Gastrocnemius medialis (tissue), 4 donors: ENCODE results near the gene GKN2. TPM values are rescaled to one million over a fixed set of nuclear protein-coding genes. Genes with fewer than 3 reads are reported as not detected.

Source experiments
- ATAC-seq, 2 donors: fragments of 150-250 bp; one replicate each; pipeline ENCODE4 v1.9.1; 2016
- DNase-seq, 2 donors: peaks; one replicate each; pipeline ENCODE4 v3.0.0-alpha.2; 2019
- H3K27ac ChIP-seq, 4 donors: fragments of 200-600 bp; sonication (generic); 1 replicate in 1 of 4; 2 replicates in 3 of 4; pipeline ENCODE4 v1.5.1; 2016 to 2018; ENCODE audit warnings: mild to moderate bottlenecking in 2 of 4, moderate library complexity in 1 of 4
- H3K27me3 ChIP-seq, 3 donors: fragments of 200-600 bp; sonication (generic) in 2 of 3; 1 replicate in 1 of 3; 2 replicates in 2 of 3; pipeline versions ENCODE4 v1.5.1 to v1.6.0; 2016 to 2019; ENCODE audit warnings: mild to moderate bottlenecking in 1 of 3, moderate library complexity in 1 of 3
- H3K36me3 ChIP-seq, 2 donors: fragments of 200-600 bp; sonication (generic) in 1 of 2; one replicate each; pipeline ENCODE4 v1.5.1; 2017 to 2018
- H3K4me1 ChIP-seq, 2 donors: fragments of 200-600 bp; sonication (generic) in 1 of 2; one replicate each; pipeline ENCODE4 v1.5.1; 2016 to 2017; ENCODE audit warnings: mild to moderate bottlenecking in 2 of 2
- H3K4me3 ChIP-seq, 4 donors: fragments of 200-600 bp; sonication (generic) in 3 of 4; 1 replicate in 1 of 4; 2 replicates in 3 of 4; pipeline ENCODE4 v1.5.1; 2016 to 2019; ENCODE audit warnings: mild to moderate bottlenecking in 2 of 4
- H3K9me3 ChIP-seq, 3 donors: fragments of 200-600 bp; sonication (generic) in 2 of 3; 1 replicate in 1 of 3; 2 replicates in 2 of 3; pipeline ENCODE4 v1.5.1; 2016 to 2019
- CTCF ChIP-seq, 5 experiments: fragments of 450-650 bp in 3 of 5; fragments of 200-600 bp in 2 of 5; sonication (generic) in 2 of 5; IDR thresholded peaks in 4 of 5; conservative IDR thresholded peaks in 1 of 5; 1 replicate in 4 of 5; 2 replicates in 1 of 5; pipeline ENCODE4 v1.5.1; 2016 to 2019; ENCODE audit warnings: antibody characterized with exemption in 5 of 5, mild to moderate bottlenecking in 3 of 5, moderate library complexity in 3 of 5
- POLR2A ChIP-seq, 2 donors: fragments of 450-650 bp; IDR thresholded peaks; one replicate each; pipeline ENCODE4 v1.6.1; 2017; ENCODE audit warnings: antibody characterized with exemption in 2 of 2, mild to moderate bottlenecking in 2 of 2, moderate library complexity in 2 of 2
- in situ Hi-C, 4 donors: fragments of 200-750 bp; cut with MboI; loops; one replicate each; pipeline versions ENCODE4 v1.15.0 to v1.8.0; 2017; ENCODE audit warnings: low sequenced_read_pairs in 4 of 4
- intact Hi-C: fragments of 100-400 bp; cut with DNase I; formaldehyde crosslinking; loops from one replicate; pipeline ENCODE4 v1.15.1; 2023; ENCODE audit warnings: low total_unique reads
- total RNA-seq, 4 donors: library from RNA; depleted of rRNA; stranded (reverse); fragments of >200 nt; gene quantifications; one replicate each; pipeline versions ENCODE4 v1.1.0 to v1.2.3, GENCODE V29; 2016

Gene GKN2
- total RNA-seq, result not detected

- H3K27ac ChIP-seq, result no peak within 1 kb of the TSS
- H3K27me3 ChIP-seq, result no peaks in the 10 kb centered on the region
- H3K4me3 ChIP-seq, result no peak within 1 kb of the TSS
- no peak for ATAC-seq
- in situ Hi-C loops (no loop called here), intact Hi-C loops (no loop called here)
- no peaks in the 10 kb centered on the region for H3K9me3 ChIP-seq
- TF ChIP-seq POLR2A (IDR thresholded peaks at IDR 0.05) (no peak), CTCF (IDR thresholded peaks at IDR 0.05 in 4 of 5, conservative IDR thresholded peaks at IDR 0.05 in 1 of 5) (no peak)
- DNase-seq, result no peak
- no peaks in the 10 kb centered on the region for H3K36me3 ChIP-seq
- H3K4me1 ChIP-seq, result no peaks in the 10 kb centered on the region
These were observed at the start of gene GKN2 for GRCh38 chr2:68952887-68953521. TSS of gene GKN2 (minus strand) at chr2:68952893. CDS start at chr2:68952861, 32 bp downstream.

- TF ChIP-seq CTCF (IDR thresholded peaks at IDR 0.05 in 4 of 5, conservative IDR thresholded peaks at IDR 0.05 in 1 of 5) (no peak), POLR2A (IDR thresholded peaks at IDR 0.05) (no peak)
- DNase-seq (no peak), ATAC-seq (no peak)
- Histone ChIP-seq H3K27ac (no peak overlapping the region), H3K9me3 (no peaks in the 10 kb centered on the region), H3K27me3 (no peaks in the 10 kb centered on the region), H3K4me1 (no peaks in the 10 kb centered on the region), H3K4me3 (no peak overlapping the region), H3K36me3 (no peaks in the 10 kb centered on the region)
- in situ Hi-C loops, result no loop called here
- intact Hi-C loops, result no loop called here
These were observed 49.2 kb upstream of the GKN2 start for GRCh38 chr2:69001879-69002278.

- Histone ChIP-seq H3K4me1 (no peaks in the 10 kb centered on the region), H3K9me3 (no peaks in the 10 kb centered on the region), H3K27ac (no peak overlapping the region), H3K36me3 (no peaks in the 10 kb centered on the region), H3K27me3 (no peaks in the 10 kb centered on the region), H3K4me3 (no peak overlapping the region)
- TF ChIP-seq CTCF (IDR thresholded peaks at IDR 0.05 in 4 of 5, conservative IDR thresholded peaks at IDR 0.05 in 1 of 5) (no peak), POLR2A (IDR thresholded peaks at IDR 0.05) (no peak)
- ATAC-seq (no peak), DNase-seq (no peak)
- intact Hi-C loops, result no loop called here
- in situ Hi-C loops, result no loop called here
These were observed 44.7 kb upstream of the GKN2 start for GRCh38 chr2:68997401-68997800.

- Histone ChIP-seq H3K27ac (no peak overlapping the region), H3K27me3 (no peaks in the 10 kb centered on the region), H3K4me1 (no peaks in the 10 kb centered on the region), H3K9me3 (no peaks in the 10 kb centered on the region), H3K36me3 (no peaks in the 10 kb centered on the region), H3K4me3 (no peak overlapping the region)
- ATAC-seq (no peak), DNase-seq (no peak)
- intact Hi-C loops, result no loop called here
- TF ChIP-seq CTCF (IDR thresholded peaks at IDR 0.05 in 4 of 5, conservative IDR thresholded peaks at IDR 0.05 in 1 of 5) (no peak), POLR2A (IDR thresholded peaks at IDR 0.05) (no peak)
- in situ Hi-C loops, result no loop called here
These were observed 43.2 kb upstream of the GKN2 start for GRCh38 chr2:68995916-68996315.

GRCh38 chr2:68994864-68995263 lies 42.2 kb upstream of the GKN2 start:
- ATAC-seq, result peak in 1 of 2 donors; percentile 51
- in situ Hi-C loops (no loop called here), intact Hi-C loops (no loop called here)
- H3K27ac ChIP-seq, result no peak overlapping the region
- H3K4me3 ChIP-seq, result no peak overlapping the region
- no peaks in the 10 kb centered on the region for H3K4me1 ChIP-seq
- no peaks in the 10 kb centered on the region for H3K27me3 ChIP-seq
- TF ChIP-seq POLR2A (IDR thresholded peaks at IDR 0.05) (no peak), CTCF (IDR thresholded peaks at IDR 0.05 in 4 of 5, conservative IDR thresholded peaks at IDR 0.05 in 1 of 5) (no peak)
- no peaks in the 10 kb centered on the region for H3K9me3 ChIP-seq
- no peaks in the 10 kb centered on the region for H3K36me3 ChIP-seq
- peak; percentile 13 to 60 for DNase-seq
